Myocyte (in vitro differentiated cells): Measurements from ENCODE around the gene SVBP. TPM values are rescaled to one million over a fixed set of nuclear protein-coding genes. Genes with fewer than 3 reads are reported as not detected.
"Not testable (repeated sequence)": the region's sequence is repeated elsewhere in the genome, so short reads cannot be mapped to it uniquely, and the experiment has no call there.

Experiments
- DNase-seq: peaks from one replicate; pipeline ENCODE4 v3.0.0-alpha.2; 2012; ENCODE audit warnings: low read depth
- polyA plus RNA-seq: library from polyadenylated mRNA; unstranded; fragments of >200 nt; gene quantifications from one replicate; pipeline ENCODE4 v1.2.1, GENCODE V29; 2012; ENCODE audit warnings: missing spikeins
- total RNA-seq: library from RNA; depleted of rRNA; stranded (reverse); fragments of >200 nt; gene quantifications from 2 replicates; pipeline ENCODE4 v1.2.3, GENCODE V29; 2014

Gene SVBP
- 30.7 and 33.6 TPM in 2 replicates for total RNA-seq
- polyA plus RNA-seq = 21.5 TPM

- DNase-seq = peak; percentile 88
Observed at GRCh38 chr1:42816585-42817439, at the start of gene SVBP, which contains the start of gene ERMAP. Gene SVBP, minus strand, starts transcription at chr1:42817397. Its CDS starts 853 bp downstream, at chr1:42816544. Gene ERMAP, plus strand, starts transcription at chr1:42817122. Its CDS starts 13,327 bp downstream, at chr1:42830449.

GRCh38 chr1:42866549-42866948 is 49.4 kb upstream of the SVBP start:
- DNase-seq = no peak

GRCh38 chr1:42861014-42861399 is 43.8 kb upstream of the SVBP start:
- no peak for DNase-seq

- DNase-seq = no peak
Observed at GRCh38 chr1:42860339-42861013, 43.3 kb upstream of the SVBP start.

GRCh38 chr1:42859366-42859765 is 42.2 kb upstream of the SVBP start:
- not testable (repeated sequence) for DNase-seq

- not testable (repeated sequence) for DNase-seq
Observed at GRCh38 chr1:42856554-42856953, 39.4 kb upstream of the SVBP start.

- no peak for DNase-seq
Observed at GRCh38 chr1:42853116-42853884, 36.1 kb upstream of the SVBP start.

GRCh38 chr1:42852608-42852980 is 35.4 kb upstream of the SVBP start:
- DNase-seq = peak; percentile 22

GRCh38 chr1:42851960-42852607 is 34.9 kb upstream of the SVBP start:
- no peak for DNase-seq

- no peak for DNase-seq
Observed at GRCh38 chr1:42851420-42851819, 34.2 kb upstream of the SVBP start.

- DNase-seq = no peak
Observed at GRCh38 chr1:42849944-42850343, 32.7 kb upstream of the SVBP start.

GRCh38 chr1:42848823-42849537 is 31.8 kb upstream of the SVBP start:
- peak; percentile 44 for DNase-seq

GRCh38 chr1:42847721-42848460 is 30.7 kb upstream of the SVBP start:
- no peak for DNase-seq

GRCh38 chr1:42847111-42847595 is 30.0 kb upstream of the SVBP start:
- no peak for DNase-seq

- DNase-seq = peak; percentile 98
Observed at GRCh38 chr1:42846257-42847110, 29.3 kb upstream of the SVBP start, which contains the start of gene ZNF691. Gene ZNF691, plus strand, starts transcription at chr1:42846613. Its CDS starts 3,046 bp downstream, at chr1:42849659.

GRCh38 chr1:42845866-42846256 is 28.7 kb upstream of the SVBP start:
- DNase-seq = no peak

- DNase-seq = no peak
Observed at GRCh38 chr1:42845193-42845592, 28.0 kb upstream of the SVBP start.

GRCh38 chr1:42844592-42845140 is 27.5 kb upstream of the SVBP start:
- DNase-seq = no peak
